GM19467 (cell line): Measurements from ENCODE around the gene FUT9.

Experiments
- ATAC-seq: cut with Tn5 transposase; IDR thresholded peaks from one replicate; pipeline ENCODE4 v1.9.1; 2021; ENCODE audit warnings: mild to moderate bottlenecking, moderate library complexity; ENCODE audit not compliant: unreplicated experiment

FUT9 gene

GRCh38 chr6:96065213-96065612 lies 49.4 kb downstream of the FUT9 start:
- no peak for ATAC-seq

- ATAC-seq = no peak
Measured at GRCh38 chr6:96066376-96066775, 50.6 kb downstream of the FUT9 start.

- no peak for ATAC-seq
Measured at GRCh38 chr6:96073555-96073954, 57.8 kb downstream of the FUT9 start.

DNA sequence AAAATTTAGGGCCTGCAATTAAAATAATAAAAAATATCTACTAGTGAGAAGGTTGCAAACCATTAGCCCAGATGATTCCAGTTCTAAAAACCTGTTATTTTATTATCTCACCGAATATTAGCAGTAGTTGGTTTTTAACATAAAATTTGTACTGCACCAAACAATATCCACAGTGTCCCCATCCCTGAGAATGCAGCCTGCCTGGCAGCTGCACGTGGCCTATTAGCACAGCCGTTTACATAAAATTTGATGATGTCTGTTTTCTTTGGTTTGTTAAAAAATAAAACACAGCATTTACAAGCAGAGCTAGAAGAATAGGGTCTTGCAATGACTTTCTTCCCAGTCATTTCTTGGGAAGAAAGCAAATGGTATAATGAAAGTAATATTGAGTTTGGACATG lies 58.2 kb downstream of the FUT9 start:
- ATAC-seq = no peak

DNA sequence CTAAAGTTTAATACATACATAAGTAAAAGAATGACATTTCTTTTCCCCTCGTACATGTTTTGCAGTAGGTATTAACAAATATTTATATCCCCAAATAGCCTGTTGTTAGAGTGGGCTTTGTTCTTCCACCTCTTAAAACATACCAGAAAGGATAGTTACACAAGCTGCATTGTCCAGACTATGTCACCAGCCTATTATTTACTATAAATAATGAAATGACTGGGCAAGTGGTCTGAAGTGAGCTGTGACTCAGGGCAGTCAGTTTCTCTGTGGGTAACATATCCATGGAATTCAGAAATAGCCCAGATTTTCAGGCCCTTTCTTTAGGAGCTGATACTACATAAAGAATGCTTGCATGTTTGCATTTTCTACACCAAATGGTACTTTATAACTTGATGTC lies 60.1 kb downstream of the FUT9 start:
- ATAC-seq = no peak

GRCh38 chr6:96086745-96087144 lies 71.0 kb downstream of the FUT9 start:
- no peak for ATAC-seq

- ATAC-seq = no peak
Measured at GRCh38 chr6:96089173-96089572, 73.4 kb downstream of the FUT9 start.

- ATAC-seq = no peak
Measured at GRCh38 chr6:96094077-96094476, 78.3 kb downstream of the FUT9 start.

DNA sequence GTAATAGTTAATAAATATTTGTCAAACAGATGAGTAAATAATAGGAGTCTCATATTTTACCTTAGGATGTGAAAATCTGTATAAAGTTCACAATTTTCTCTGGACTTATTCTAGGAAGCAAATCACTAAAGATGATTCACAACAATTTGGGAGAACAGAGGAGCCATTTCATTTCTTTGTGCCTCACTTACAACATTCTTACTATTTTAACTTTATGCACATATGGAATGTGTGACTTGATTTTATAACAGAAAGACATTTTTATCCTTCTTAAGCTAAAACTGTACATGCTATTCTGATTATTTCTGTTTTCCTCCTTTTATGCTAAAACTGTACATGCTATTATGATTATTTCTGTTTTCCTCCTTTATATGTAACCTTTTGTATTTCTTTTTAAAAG lies 83.3 kb downstream of the FUT9 start:
- no peak for ATAC-seq

GRCh38 chr6:96101564-96101963 lies 85.8 kb downstream of the FUT9 start:
- ATAC-seq = no peak

DNA sequence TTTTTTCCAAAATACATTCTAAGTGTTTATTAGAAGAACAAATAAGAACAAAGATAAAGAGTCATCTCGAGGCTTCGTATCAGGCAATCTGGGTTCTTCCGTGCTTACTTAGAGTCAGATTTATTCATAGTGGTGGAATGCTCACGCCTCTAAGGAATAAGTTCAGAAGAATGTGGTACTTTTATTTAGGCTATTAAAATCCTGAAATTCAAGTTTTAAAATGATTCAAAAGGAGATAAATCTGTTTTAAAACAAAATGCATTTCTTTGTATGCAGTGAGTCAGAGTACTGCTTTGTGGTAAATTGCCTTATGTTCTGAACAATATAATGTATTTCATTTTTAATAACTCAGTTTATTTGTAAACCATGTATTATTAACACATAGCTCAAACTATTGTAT lies 89.1 kb downstream of the FUT9 start:
- no peak for ATAC-seq

DNA sequence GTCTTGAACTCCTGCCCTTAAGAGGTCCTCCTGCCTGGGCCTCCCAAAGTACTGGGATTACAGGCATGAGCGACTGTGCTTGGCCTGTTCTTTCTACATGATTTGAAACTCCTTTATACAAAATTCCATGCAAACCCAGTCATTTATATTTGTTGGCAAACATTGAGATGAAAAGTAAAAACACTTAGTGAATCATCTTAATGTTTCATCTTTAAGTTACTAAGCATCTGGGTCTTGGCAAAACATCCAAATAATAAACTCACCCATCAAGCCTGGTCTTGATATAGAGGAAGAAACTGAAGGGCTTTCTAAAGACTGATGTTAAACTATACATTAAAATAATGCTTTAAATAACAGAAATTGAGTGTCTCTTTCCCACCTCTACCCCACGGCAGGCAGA lies 95.1 kb downstream of the FUT9 start:
- ATAC-seq = no peak

GRCh38 chr6:96116674-96117073 lies 100.9 kb downstream of the FUT9 start:
- ATAC-seq = no peak

GRCh38 chr6:96124778-96125177 lies 109.0 kb downstream of the FUT9 start:
- no peak for ATAC-seq

DNA sequence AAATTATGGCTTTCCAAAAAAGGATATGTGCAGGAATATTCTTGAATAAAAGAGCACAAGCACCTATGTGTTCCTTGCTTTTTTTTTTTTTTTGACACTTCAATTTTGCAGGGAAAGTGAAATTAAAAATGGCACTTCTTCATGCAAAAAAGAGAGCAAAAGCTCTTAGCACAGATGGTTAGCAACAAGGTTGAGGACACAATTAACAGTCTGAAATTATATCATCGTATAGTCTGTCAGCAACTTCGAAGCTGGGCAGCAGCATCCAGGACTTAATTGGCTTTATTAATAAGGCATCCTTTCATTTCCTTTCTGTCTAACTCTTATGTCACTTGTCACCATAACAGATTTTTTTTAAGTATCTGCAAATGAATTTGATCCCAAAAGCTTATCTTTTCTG lies 122.6 kb downstream of the FUT9 start:
- ATAC-seq = no peak

GRCh38 chr6:96142142-96142541 lies 126.4 kb downstream of the FUT9 start:
- ATAC-seq = no peak

- ATAC-seq = no peak
Measured at GRCh38 chr6:96150431-96150830, 134.7 kb downstream of the FUT9 start.

DNA sequence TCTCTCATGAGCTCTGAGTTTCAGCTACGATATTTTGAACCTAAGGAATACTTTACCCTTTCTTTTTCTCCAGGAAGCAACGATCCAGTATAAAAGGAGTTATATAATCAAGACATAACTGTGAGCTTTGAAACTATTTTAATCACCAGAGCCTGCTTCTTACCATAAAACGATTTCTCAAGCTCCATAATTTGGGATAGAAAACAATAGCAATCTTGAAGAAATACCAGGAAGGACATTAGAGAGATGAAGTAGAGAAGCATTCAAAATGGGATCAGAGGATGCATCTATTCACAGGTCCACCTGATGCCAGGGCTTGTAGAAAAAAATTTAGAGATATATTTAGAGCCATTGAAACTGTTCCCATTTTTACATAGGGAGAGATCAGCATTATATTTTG lies 135.9 kb downstream of the FUT9 start:
- ATAC-seq = no peak

DNA sequence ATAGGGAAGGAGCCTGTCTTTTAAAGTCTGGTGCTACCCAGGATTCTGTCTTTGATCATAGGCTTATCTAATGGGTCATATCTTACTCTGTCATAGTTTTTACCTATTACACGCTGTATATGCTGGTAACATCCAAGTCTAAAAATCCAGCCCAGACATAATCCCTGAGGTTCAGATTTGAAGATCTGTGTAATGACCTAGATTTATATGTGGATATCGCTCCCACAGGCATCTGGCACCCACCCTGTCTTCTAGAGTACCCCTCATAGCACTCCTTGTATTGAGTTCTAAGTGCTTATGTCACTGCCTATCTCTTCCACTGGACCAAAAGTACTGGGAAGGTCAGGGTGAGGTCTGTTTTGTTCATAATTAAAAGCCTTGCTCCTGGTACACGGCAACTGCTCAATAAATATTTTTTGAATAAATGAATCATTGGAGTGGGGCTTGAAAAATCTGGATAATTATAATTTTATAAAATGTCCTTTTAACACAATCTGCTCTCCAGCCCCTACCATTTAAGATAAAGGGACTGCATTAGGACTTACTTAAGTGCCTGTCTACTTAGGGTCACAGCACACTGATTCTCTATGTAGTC lies 136.4 kb downstream of the FUT9 start:
- ATAC-seq = no peak

- no peak for ATAC-seq
Measured at GRCh38 chr6:96153775-96154174, 138.0 kb downstream of the FUT9 start.

DNA sequence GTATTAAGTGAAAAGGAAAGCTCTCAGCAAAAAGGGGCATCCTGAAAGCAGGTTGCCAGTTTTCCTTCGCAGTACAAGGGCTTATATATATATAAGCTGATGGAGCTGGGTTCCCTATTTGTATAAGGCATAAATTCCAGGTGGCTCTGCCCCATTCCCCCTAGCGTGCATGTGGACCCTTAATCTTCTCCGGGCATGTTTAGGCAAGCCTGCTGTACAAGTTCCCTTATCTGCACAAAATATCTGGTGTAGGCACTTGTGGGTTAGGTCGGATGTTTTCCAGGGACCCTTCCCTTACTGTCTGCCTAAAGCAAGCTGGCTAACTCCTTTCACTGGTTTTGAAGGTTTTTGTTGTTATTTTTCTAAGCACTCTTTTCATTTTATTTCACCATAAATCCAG lies 140.7 kb downstream of the FUT9 start:
- no peak for ATAC-seq

DNA sequence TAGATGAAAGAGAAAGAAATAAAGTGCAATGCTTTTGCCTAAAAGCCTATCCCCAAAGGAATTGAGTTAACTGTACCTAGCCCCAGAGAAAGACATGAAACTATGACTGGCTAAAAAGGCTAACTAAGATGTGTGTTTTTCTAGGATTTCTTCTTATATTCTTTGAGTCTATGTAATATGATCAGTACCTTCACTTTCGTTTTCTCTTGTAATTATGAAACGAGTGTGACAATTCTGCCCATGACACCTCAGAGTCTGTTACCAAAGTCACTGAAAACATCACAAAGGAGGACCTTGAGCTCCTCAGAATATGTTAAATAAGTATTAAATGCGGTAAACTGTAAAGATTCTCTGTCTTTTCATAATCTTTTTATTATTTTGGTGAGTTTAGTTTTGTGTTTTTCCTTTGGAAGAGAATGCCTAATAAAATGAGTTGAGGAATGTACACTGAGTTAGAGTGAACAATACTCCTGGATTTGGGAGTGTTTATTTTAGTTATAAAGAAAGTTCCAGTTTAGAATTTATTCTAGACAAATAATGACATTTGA lies 141.3 kb downstream of the FUT9 start:
- peak; percentile 94 for ATAC-seq

DNA sequence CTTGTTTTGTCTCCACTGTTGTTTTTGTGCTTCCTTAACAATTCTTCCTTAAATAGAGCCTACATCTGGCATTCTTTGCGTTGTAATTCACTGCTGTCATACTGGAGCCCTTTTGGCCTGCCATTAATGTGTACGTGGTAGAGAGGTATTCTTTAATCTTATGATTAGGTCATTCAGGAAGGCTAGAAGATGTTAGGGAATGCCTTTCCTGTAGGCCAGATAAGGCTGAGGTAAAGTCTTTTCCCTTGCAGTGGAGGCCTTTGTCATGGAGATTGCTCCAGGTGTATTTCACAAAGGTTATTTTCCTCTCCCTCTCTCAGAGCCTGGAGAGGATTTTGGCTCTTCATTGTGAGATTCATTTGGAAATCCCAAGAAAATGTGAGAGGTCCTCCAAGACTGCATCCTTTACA lies 146.9 kb downstream of the FUT9 start:
- ATAC-seq = no peak
